Ovary (tissue), 3 donors: ENCODE results near the gene GPR78.

Experiments
- CTCF ChIP-seq, 3 donors: fragments of 450-650 bp in 2 of 3; fragments of 200-600 bp in 1 of 3; IDR thresholded peaks; one replicate each; pipeline versions ENCODE4 v1.5.1 to v1.8.0; 2016 to 2022; ENCODE audit warnings: antibody characterized with exemption in 3 of 3, mild to moderate bottlenecking in 1 of 3
- POLR2A ChIP-seq: fragments of 450-650 bp; IDR thresholded peaks from one replicate; pipeline ENCODE4 v1.6.1; 2017; ENCODE audit warnings: antibody characterized with exemption, mild to moderate bottlenecking, moderate library complexity
- donor health status: DM: no; HTN: no; CAD: no.

GRCh38 chr4:8577972-8578371 lies 2.2 kb upstream of the GPR78 start:
- TF ChIP-seq CTCF (IDR thresholded peaks at IDR 0.05) = no peak
- no peak for TF ChIP-seq POLR2A
